ENCODE results near the gene FURIN. TPM values are rescaled to one million over a fixed set of nuclear protein-coding genes. Genes with fewer than 3 reads are reported as not detected.
"Not testable (repeated sequence)": the region's sequence is repeated elsewhere in the genome, so short reads cannot be mapped to it uniquely, and the experiment has no call there.

The FURIN gene
- total RNA-seq, 1 donor from 2014 or later = 103 TPM

GRCh38 chr15:90823455-90823974, 44.9 kb upstream of the FURIN start:
- DNase-seq (ENCODE audit: low read depth) = no peak
- Histone ChIP-seq H3K4me3 (ENCODE audit: low read depth, low read length) (no peak overlapping the region), H3K36me3 (ENCODE audit: control insufficient read depth, insufficient read depth, low read length) (no peaks in the 10 kb centered on the region), H3K27me3 (ENCODE audit: control insufficient read depth, insufficient read depth, low read length) (no peaks in the 10 kb centered on the region)
- TF ChIP-seq CTCF (IDR thresholded peaks at IDR 0.05; ENCODE audit: insufficient read depth, low read length, poor library complexity, severe bottlenecking) = no peak

GRCh38 chr15:90825115-90825899, 43.1 kb upstream of the FURIN start:
- H3K4me3 ChIP-seq (ENCODE audit: low read depth, low read length); DNase-seq (ENCODE audit: low read depth); H3K36me3 ChIP-seq (ENCODE audit: control insufficient read depth, insufficient read depth, low read length); H3K27me3 ChIP-seq (ENCODE audit: control insufficient read depth, insufficient read depth, low read length): not testable (repeated sequence)

GRCh38 chr15:90826206-90826885, 42.0 kb upstream of the FURIN start:
- not testable (repeated sequence) for H3K4me3 ChIP-seq (ENCODE audit: low read depth, low read length); H3K27me3 ChIP-seq (ENCODE audit: control insufficient read depth, insufficient read depth, low read length)

DNA sequence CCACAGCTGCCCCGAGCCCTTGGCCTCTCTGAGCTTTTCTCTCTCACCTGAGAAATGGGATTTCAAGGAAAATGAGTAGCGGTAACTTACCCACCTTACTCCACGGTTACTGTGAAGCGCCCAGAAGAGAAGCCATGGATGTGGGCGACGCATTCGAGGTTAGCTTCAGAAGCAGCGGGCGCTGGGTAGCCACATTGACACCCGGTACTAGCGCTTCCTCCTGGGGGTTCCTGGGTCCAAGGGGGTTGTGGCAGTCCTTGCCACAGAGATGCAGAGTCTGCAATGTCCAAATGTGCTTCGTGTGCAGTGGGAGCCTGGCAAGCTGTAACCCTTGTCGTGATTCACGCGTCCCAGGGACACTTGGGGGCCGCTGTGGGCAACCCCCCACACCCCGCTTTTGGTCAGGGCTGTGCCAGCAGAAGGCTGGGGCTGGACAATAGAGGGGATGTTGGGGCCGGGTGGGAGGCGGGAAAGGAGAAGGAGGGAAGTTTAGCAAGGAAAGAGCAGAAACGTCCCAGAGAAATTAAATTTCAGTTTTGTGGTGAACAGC, 41.4 kb upstream of the FURIN start:
- no peak for DNase-seq (ENCODE audit: low read depth)
- H3K36me3 ChIP-seq (ENCODE audit: control insufficient read depth, insufficient read depth, low read length) = no peaks in the 10 kb centered on the region
- TF ChIP-seq CTCF (IDR thresholded peaks at IDR 0.05; ENCODE audit: insufficient read depth, low read length, poor library complexity, severe bottlenecking) = no peak

More at GRCh38 chr15:90826206-90826885, 42.0 kb upstream of the FURIN start:
- not testable (repeated sequence) for H3K36me3 ChIP-seq (ENCODE audit: control insufficient read depth, insufficient read depth, low read length); DNase-seq (ENCODE audit: low read depth)

GRCh38 chr15:90828111-90828510, 40.3 kb upstream of the FURIN start:
- no peak for DNase-seq (ENCODE audit: low read depth)
- Histone ChIP-seq H3K4me3 (ENCODE audit: low read depth, low read length) (no peak overlapping the region), H3K36me3 (ENCODE audit: control insufficient read depth, insufficient read depth, low read length) (no peaks in the 10 kb centered on the region), H3K27me3 (ENCODE audit: control insufficient read depth, insufficient read depth, low read length) (no peaks in the 10 kb centered on the region)
- TF ChIP-seq CTCF (IDR thresholded peaks at IDR 0.05; ENCODE audit: insufficient read depth, low read length, poor library complexity, severe bottlenecking) = no peak

More for the DNA sequence above, 41.4 kb upstream of the FURIN start:
- Histone ChIP-seq H3K27me3 (ENCODE audit: control insufficient read depth, insufficient read depth, low read length) (no peaks in the 10 kb centered on the region), H3K4me3 (ENCODE audit: low read depth, low read length) (no peak overlapping the region)

DNA sequence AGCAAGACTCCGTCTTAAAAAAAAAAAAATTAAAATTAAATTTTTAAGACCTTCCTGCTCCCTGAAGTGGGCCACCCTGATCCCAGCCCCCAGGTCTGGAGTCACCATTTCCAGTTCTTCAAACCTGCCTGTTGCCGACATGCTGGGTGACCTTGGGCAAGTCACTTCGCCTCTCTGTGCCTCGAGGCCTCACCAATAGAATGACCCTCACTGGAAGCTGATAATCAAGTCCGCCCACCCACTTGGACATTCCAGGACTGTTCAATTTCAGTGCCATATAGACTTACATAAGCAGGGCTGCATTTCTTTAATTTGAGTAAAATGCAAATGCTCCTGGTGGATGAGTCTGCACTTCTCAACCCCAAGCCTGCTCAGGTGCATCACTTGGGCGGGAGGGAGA, 39.3 kb upstream of the FURIN start:
- TF ChIP-seq CTCF (IDR thresholded peaks at IDR 0.05; ENCODE audit: insufficient read depth, low read length, poor library complexity, severe bottlenecking) = no peak
- Histone ChIP-seq H3K36me3 (ENCODE audit: control insufficient read depth, insufficient read depth, low read length) (no peaks in the 10 kb centered on the region), H3K27me3 (ENCODE audit: control insufficient read depth, insufficient read depth, low read length) (no peaks in the 10 kb centered on the region), H3K4me3 (ENCODE audit: low read depth, low read length) (no peak overlapping the region)
- DNase-seq (ENCODE audit: low read depth) = no peak

Measured in kidney epithelial cell (primary cell).